ENCODE measurements around the gene TFDP3. TPM values are rescaled to one million over a fixed set of nuclear protein-coding genes. Genes with fewer than 3 reads are reported as not detected.

TFDP3 gene
- total RNA-seq, 1 donor from 2014 or later: not detected

Small RNA genes within 50 kb of the gene (small RNA-seq; reads per million reads assigned to genes)
- gene RNU1-115P: not detected

Other genes starting within 250 kb of the TFDP3 start
- not detected for gene USP26, start 121.2 kb downstream of the TFDP3 start, total RNA-seq
- gene GPC4, start 197.1 kb upstream of the TFDP3 start, total RNA-seq: 49.1 TPM

Data from skeletal muscle tissue (tissue), 2 donors.